HG03432 (cell line): ENCODE data around the gene PGRMC2.
"Not testable (repeated sequence)": the region's sequence is repeated elsewhere in the genome, so short reads cannot be mapped to it uniquely, and the experiment has no call there.

Source experiments
- ATAC-seq: cut with Tn5 transposase; IDR thresholded peaks from one replicate; pipeline ENCODE4 v1.9.1; 2021; ENCODE audit warnings: mild to moderate bottlenecking, moderate library complexity; ENCODE audit not compliant: unreplicated experiment

The PGRMC2 gene

GRCh38 chr4:128268970-128269369 lies 18.6 kb downstream of the PGRMC2 start:
- no peak for ATAC-seq

DNA sequence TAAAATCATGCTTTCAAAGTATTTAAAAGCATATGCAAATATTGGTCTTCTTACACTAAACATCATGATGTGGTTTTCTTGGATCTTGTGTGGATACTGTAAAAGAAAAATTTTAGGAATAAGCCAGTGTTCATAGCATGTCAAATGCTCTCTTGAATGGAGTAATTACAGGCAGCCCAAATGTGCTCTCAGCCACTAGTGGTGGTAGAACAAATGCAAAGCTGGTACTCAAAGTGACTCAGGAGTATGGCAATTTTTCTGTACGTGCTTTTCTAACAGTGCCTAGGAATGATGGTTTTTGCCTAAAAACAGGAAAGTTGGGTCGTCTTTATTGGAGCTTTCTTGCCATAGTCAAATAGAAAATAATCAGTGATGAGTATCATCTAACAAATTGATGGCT lies 19.9 kb downstream of the PGRMC2 start:
- ATAC-seq = no peak

DNA sequence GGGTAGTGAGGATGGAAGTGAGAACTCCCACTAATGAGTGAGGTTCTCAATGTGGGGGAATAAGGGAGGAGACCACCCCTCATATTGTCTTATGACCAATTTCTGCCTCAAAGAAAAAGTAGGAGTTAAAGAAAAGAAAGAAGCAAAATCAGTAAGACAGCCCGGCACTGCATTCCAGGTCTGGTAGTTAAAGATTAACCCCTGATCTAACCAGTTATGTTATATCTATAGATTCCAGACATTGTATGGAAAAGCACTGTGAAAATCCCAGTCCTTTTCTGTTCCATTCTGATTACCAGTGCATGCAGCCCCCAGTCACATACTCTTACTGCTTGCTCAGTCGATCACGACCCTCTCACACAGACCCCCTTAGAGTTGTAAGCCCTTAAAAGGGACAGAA lies 20.4 kb downstream of the PGRMC2 start:
- ATAC-seq = not testable (repeated sequence)

- not testable (repeated sequence) for ATAC-seq
Observed at GRCh38 chr4:128265550-128265949, 22.1 kb downstream of the PGRMC2 start.

GRCh38 chr4:128259889-128260288 lies 27.7 kb downstream of the PGRMC2 start:
- not testable (repeated sequence) for ATAC-seq

GRCh38 chr4:128258166-128258565 lies 29.4 kb downstream of the PGRMC2 start:
- not testable (repeated sequence) for ATAC-seq

GRCh38 chr4:128256539-128256938 lies 31.1 kb downstream of the PGRMC2 start:
- no peak for ATAC-seq

DNA sequence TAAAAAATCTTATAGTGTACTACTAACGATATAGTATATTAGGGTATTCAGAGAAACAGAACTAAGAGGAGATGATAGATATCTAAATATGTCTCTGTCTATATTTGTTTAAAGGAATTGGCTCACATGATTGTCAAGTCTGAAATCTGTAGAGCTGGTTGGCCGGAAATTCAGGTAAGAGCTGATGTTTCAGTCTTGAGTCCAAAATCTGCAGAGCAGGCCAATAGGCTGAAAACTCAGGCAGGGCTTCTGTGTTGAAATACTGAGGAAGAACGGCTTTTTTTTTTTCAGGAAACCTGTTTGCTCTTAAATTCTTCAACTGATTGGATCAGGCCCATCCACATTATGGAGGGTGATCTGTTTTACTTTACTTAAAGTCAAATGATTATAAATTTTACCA lies 31.7 kb downstream of the PGRMC2 start:
- ATAC-seq = no peak

DNA sequence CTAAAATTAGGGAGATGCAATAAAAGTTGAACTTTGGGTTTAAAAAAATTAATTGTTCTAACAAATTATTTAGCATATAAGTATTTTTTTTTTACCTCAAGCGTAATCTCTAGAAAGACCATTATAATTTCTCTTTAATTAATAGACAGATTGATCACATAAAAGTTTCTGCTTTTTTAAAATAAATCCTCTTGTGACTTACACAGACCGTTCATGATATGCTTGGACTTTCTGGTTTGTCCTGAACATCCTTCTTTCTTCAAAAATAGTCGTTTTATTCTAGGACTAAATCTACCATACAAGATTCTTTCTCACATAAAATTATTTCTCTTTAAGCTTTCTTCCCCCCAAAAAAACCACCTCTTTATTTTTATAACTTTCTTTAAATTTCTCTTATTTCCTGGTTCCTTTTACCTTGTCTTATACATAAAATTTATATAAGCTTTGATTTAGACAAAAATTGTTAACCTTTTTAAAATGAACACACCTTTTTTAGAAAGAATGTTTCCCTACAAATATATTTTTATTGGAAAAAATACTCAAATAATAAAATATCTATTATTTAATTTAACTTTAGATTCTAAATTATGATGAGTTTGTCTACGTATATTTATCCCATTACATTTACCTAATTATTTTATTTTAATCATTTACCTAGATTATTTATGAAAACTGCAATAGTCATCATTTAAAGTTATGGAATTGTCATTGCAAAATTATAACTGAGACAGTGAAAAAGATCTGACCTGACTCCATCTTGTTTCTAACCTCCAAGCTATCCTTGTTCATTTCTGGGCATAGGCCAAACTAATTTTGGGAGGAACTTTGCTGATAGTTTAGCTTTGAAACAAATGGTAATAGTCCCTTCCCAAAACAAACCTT lies 37.6 kb downstream of the PGRMC2 start:
- no peak for ATAC-seq

GRCh38 chr4:128247906-128248305 lies 39.7 kb downstream of the PGRMC2 start:
- no peak for ATAC-seq

DNA sequence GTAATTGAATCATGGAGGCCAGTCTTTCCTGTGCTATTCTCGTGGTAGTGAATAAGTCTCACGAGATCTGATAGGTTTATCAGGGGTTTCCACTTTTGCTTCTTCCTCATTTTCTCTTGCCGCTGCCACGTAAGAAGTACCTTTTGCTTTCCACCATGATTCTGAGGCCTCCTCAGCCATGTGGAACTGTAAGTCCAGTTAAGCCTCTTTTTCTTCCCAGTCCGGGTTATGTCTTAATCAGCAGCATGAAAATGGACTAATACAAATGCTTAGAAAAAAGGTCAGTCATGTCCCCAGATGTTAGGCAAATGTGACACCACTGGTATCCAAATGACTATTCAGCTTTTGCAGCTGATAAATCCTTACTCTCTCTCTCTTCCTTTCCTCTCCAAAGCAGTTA lies 42.2 kb downstream of the PGRMC2 start:
- not testable (repeated sequence) for ATAC-seq

- ATAC-seq = no peak
Observed at GRCh38 chr4:128244379-128244778, 43.2 kb downstream of the PGRMC2 start.

GRCh38 chr4:128242601-128243000 lies 45.0 kb downstream of the PGRMC2 start:
- no peak for ATAC-seq

DNA sequence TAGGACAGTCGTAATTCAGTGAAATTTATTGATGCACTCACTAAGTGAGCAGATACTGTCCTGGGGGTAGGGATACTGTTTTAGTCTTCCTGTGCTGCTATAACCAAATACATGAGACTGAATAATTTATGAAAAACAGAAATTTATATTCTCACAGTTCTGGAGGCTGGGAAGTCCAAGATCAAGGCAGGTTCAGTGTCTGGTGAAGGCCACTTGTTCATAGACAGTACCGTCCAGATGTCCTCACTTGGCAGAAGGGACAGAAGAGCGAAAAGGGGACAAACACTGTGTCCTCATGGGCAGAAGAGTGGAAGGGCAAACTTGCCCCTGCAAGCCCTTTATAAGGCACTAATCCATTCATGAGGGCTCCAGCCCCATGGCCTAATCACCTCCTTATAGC lies 45.6 kb downstream of the PGRMC2 start:
- no peak for ATAC-seq

DNA sequence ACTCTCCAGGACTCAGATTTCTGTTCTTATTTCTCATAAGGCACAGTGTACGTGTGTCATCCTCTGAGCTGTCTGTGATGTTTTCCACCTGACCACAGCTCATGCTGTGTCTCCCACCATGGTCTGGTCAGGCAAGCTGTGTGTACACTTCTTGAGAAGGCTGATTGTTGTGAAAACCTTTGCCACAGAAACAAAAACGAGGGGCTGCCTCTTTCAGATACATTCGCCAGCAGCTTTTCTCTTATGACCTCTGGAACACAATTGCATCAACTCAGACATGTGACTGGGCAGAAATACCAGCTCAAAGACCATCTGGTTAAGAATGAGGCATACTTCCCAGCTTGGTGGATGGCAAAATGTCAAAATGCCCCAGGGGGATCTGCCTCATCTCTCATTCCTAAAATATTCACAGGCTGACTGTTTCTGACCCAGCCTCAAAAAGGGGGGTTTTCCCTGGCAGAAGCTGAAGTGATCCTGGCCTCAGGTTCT lies 46.1 kb downstream of the PGRMC2 start:
- ATAC-seq = no peak

DNA sequence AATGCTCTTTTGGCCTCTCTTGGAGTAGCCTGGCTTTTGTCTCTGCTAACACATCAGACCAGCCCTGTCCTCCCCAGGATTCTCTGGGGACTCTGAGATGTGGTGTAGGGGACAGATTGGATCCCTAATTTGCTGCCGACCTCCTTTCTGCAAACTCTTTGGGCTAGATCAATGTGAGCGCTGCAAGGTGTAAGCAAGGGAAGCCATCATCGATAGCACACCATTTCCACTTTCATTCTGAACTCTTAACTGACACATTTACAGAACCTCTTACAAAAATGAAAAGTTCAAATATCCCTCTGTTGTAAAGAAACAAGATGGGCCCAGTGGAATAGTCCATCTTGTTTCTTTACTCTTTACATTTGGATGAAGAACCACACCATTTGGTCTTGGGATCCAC lies 46.6 kb downstream of the PGRMC2 start:
- ATAC-seq = no peak

DNA sequence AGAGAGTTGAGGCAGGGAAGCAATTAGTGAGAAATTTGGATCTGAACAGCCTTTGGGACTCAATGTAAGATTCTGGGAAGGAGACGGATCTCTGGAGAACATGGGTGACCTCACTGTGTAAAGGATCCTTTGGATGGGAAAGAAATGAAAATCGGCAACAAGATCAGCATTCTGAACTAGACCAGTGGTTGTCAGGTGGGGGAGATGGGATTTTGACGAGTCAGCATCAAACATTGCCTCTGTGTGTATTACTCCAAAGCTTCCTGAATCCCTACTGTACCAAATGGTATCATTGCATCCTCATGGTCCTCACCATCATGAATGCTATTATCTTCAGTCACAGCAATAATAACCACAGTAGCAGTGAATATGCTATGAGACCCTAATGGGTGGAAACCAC lies 52.8 kb downstream of the PGRMC2 start:
- no peak for ATAC-seq

DNA sequence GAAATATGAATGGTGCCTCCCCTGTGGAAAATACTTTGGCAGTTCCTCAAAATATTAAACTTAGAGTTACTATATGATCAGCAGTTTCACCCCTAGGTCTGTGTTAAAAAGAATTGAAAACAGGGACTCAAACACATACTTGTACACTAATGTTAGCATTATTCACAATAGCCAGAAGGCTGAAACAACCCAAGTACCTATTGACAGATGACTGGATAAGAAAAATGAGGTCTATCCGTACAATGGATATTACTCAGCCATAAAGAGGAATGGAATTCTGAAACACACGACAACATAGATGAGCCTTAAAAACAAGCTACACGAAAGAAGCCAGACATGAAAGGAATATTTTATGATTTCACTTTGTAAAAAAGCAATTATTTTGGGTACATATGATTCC lies 54.9 kb downstream of the PGRMC2 start:
- no peak for ATAC-seq

DNA sequence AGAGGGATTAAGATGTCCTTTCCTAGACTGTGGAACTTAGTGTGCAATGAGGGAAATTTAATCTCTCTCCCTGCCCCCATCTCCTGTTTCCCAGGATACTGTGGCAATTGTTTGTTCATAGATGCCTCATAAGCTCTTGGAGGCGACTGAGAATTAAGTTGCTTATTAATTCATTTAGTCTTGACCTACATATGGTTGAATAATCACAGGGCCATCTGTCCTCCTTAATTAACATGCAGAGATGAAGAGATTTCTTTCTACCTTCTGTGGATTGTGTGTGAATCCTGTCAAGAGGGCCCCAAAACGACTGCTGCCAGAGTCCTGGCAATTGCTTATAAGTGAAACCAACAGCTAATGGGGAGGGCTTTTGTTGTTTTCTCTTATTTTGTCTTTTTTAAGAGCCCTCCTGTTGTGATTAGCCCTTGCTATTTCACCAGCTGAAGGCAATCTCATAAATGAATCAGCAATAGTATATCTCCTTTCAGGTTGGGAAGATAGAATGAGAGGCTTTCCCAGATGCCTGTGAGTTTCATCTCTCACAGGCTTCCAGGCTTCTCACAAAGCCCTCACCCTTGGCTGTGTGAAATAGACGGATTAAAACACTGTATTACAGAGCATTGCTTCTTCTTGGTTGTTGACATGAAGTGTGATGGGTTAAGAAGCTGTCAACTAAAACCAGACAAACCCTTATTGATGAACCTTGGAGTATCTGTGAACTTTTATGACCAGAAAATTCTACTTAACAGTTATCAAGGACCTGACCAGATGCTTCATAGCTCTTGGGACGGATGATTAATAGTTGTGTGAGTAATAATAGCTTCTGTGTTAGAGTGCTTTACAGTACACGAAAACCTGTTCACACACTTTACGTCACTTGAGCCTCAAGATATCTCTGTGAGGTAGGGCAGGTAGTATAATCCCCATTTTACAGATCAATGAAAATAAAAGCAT lies 58.5 kb downstream of the PGRMC2 start:
- no peak for ATAC-seq

GRCh38 chr4:128227991-128228571 lies 59.5 kb downstream of the PGRMC2 start:
- no peak for ATAC-seq

DNA sequence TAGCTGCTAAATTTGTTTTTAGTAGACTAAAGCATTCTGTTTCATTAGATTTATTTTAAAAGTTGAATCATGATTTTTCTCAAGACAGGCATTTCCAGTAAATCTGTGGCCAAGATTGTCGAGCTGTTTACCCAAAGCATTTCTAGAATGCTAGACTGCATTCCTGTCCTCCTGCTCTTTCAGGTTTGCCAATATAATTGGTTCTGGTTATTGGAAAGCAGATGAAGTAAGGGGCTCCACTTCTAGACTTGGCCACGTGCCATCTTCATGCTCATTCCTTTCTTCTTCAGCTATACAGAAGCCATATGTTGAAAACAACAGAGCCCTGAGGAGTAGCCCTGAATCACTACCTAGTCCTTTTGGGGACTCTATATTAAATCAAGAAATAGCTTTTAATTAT lies 62.5 kb downstream of the PGRMC2 start:
- no peak for ATAC-seq
